ENCODE measurements around the gene ZFP42. TPM values are rescaled to one million over a fixed set of nuclear protein-coding genes. Genes with fewer than 3 reads are reported as not detected.

ZFP42 gene
- total RNA-seq, 3 donors from 2014 or later, result not detected

DNA sequence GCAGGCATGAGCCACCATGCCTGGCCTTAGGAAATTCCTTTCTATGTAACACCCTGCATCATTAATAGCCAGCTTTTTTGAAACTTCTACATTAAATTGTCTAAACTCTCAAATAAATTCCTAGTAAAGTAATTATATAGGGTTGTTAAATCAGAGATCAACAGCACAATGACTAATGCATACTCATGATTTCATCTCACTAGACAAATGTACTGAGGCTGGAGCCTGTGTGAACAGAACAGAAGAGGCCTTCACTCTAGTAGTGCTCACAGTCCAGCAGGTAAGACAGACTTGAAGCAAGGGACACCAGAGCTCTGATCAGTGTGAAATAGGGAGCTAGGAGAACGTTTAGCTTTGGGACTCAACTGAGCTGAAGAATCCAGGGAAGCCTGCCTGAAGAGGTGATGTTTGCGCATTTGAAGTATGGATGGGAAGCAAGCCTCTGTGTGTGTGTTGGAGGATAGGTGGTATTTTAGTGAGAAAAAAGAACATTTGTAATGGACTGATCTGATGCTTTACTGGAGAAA lies 3.9 kb downstream of the ZFP42 start:
- intact Hi-C loops (cut with DNase I, micrococcal nuclease), result no loop called here
- H3K4me1 ChIP-seq (ENCODE audit: low read depth), result no peaks in the 10 kb centered on the region
- no peaks in the 10 kb centered on the region for H3K9me3 ChIP-seq
- DNase-seq (no peak), ATAC-seq (no peak)
- H3K36me3 ChIP-seq (ENCODE audit: low read depth), result no peaks in the 10 kb centered on the region
- TF ChIP-seq, protein P1, sequence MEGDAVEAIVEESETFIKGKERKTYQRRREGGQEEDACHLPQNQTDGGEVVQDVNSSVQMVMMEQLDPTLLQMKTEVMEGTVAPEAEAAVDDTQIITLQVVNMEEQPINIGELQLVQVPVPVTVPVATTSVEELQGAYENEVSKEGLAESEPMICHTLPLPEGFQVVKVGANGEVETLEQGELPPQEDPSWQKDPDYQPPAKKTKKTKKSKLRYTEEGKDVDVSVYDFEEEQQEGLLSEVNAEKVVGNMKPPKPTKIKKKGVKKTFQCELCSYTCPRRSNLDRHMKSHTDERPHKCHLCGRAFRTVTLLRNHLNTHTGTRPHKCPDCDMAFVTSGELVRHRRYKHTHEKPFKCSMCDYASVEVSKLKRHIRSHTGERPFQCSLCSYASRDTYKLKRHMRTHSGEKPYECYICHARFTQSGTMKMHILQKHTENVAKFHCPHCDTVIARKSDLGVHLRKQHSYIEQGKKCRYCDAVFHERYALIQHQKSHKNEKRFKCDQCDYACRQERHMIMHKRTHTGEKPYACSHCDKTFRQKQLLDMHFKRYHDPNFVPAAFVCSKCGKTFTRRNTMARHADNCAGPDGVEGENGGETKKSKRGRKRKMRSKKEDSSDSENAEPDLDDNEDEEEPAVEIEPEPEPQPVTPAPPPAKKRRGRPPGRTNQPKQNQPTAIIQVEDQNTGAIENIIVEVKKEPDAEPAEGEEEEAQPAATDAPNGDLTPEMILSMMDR (IDR thresholded peaks at IDR 0.05), result no peak
- H3K4me3 ChIP-seq, result no peak overlapping the region

DNA sequence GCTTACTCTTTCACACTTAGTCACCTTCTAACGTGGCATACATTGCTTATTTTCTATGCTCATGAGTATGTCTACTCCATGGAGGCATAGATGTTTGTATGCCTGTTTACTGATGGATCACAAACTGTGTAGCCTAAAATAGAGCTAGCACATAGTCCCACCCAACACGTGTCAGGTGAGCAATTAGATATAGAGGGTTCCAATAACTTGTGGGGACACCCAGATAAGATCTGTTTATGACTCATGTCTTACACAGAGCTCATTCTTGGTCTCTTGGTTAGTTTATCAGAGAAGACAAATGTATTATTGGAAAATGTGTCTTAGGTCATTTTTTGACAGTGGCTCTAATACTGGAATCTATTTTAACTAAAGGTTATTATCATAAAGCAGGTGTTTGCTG lies 6.8 kb downstream of the ZFP42 start:
- H3K4me3 ChIP-seq, result no peak overlapping the region
- H3K36me3 ChIP-seq (ENCODE audit: low read depth), result no peaks in the 10 kb centered on the region
- no peaks in the 10 kb centered on the region for H3K4me1 ChIP-seq (ENCODE audit: low read depth)
- ATAC-seq, result no peak
- no peaks in the 10 kb centered on the region for H3K9me3 ChIP-seq
- intact Hi-C loops (cut with DNase I, micrococcal nuclease), result no loop called here
- DNase-seq, result no peak
- TF ChIP-seq, protein P1 (IDR thresholded peaks at IDR 0.05), result no peak

DNA sequence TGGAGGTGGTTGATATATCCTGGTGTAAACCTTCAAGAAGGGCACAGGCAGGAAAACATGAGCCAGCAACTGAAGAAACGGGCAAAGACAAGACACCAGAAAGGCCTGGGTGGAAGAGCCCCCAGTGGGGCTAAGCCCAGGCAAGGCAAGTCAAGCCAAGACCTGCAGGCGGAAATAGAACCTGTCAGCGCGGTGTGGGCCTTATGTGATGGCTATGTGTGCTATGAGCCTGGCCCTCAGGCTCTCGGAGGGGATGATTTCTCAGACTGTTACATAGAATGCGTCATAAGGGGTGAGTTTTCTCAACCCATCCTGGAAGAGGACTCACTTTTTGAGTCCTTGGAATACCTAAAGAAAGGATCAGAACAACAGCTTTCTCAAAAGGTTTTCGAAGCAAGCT lies 7.2 kb downstream of the ZFP42 start:
- Histone ChIP-seq H3K4me1 (ENCODE audit: low read depth) (no peaks in the 10 kb centered on the region), H3K4me3 (no peak overlapping the region), H3K9me3 (no peaks in the 10 kb centered on the region), H3K36me3 (ENCODE audit: low read depth) (no peaks in the 10 kb centered on the region)
- ATAC-seq, result no peak
- DNase-seq, result no peak
- intact Hi-C loops (cut with DNase I, micrococcal nuclease), result no loop called here
- TF ChIP-seq, protein P1 (IDR thresholded peaks at IDR 0.05), result no peak

DNA sequence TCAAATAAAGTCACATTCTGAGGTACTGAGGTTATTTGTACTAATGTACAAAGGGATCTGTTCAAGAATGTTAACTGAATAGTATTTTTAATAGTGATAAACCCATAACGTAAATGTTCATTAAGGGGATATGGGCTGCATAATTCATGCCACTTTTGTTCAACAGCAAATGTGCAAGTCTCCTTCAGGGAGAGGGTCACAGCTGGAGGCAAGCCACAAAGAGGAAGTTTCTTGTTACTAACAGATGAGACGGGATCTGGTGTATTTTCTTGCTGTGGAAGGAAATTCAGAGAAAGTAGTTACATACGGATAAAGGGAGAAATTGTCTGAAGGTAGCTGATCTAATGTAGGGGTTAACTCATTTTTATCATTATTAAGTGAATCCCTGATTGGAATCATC lies 10.0 kb downstream of the ZFP42 start:
- Histone ChIP-seq H3K9me3 (no peaks in the 10 kb centered on the region), H3K4me1 (ENCODE audit: low read depth) (no peaks in the 10 kb centered on the region), H3K36me3 (ENCODE audit: low read depth) (no peaks in the 10 kb centered on the region), H3K4me3 (no peak overlapping the region)
- ATAC-seq, result no peak
- TF ChIP-seq, protein P1 (IDR thresholded peaks at IDR 0.05), result no peak
- intact Hi-C loops (cut with DNase I, micrococcal nuclease), result no loop called here
- no peak for DNase-seq

DNA sequence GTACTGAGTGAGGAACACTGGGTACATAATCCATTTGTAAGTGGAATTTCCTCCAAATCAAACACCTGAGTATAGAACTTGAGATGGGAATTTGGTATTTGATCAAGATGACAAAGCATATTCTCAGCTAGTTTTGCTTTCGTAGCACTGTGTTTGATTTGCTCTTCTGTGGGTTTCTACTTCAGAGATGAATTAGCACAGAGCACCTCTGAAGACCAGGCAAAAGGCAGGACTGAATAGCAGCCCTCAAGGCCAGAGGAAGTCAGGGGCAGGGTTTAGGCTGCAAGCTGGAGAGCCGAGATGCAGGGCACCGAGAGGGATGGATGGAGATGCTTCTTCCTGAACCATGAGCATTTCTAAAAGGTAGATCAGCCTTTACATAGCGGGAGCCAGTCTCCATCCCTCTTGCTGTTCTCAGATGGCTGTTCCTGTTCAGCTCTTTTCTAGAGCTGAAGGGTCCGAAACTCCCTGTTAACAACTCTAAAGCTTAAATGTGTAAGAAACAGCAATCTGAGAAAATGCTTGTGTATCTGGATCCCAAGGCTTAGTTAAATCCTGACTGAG lies 10.8 kb downstream of the ZFP42 start:
- ATAC-seq (no peak), DNase-seq (no peak)
- Histone ChIP-seq H3K36me3 (ENCODE audit: low read depth) (no peaks in the 10 kb centered on the region), H3K4me3 (no peak overlapping the region), H3K9me3 (no peaks in the 10 kb centered on the region), H3K4me1 (ENCODE audit: low read depth) (no peaks in the 10 kb centered on the region)
- intact Hi-C loops (cut with DNase I, micrococcal nuclease), result no loop called here
- TF ChIP-seq, protein P1 (IDR thresholded peaks at IDR 0.05), result no peak

DNA sequence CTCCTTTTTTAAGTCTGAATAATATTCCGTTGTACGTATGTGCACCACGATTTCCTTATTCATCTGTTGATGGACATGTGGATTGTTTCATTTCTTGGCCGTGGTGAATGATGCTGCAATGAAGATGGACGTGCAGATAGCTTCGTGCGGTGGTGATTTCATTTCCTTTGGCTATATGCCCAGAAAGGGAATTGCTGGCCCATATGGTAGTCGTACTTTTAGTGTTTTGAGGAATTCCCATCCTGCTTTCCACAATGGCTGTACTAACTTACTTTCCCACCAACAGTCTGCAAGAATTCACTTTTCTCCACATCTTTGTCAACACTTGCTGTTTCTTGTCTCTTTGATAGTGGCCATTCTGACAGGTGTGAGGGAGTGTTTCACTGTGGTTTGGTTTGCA lies 12.8 kb downstream of the ZFP42 start:
- intact Hi-C loops (cut with DNase I, micrococcal nuclease), result no loop called here
- TF ChIP-seq, protein P1 (IDR thresholded peaks at IDR 0.05), result no peak
- ATAC-seq (peak; percentile 29), DNase-seq (no peak)
- H3K36me3 ChIP-seq (ENCODE audit: low read depth), result no peaks in the 10 kb centered on the region
- no peak overlapping the region for H3K4me3 ChIP-seq
- H3K4me1 ChIP-seq (ENCODE audit: low read depth), result no peaks in the 10 kb centered on the region
- no peaks in the 10 kb centered on the region for H3K9me3 ChIP-seq
